ENCODE measurements around the gene GALK2.

- no peak for TF ChIP-seq CTCF (IDR thresholded peaks at IDR 0.05)
- TF ChIP-seq SIN3A (IDR thresholded peaks at IDR 0.05; ENCODE audit: borderline replicate concordance, insufficient read depth, low read depth, low read length): no peak
- no peak for TF ChIP-seq REST (IDR thresholded peaks at IDR 0.05; ENCODE audit: insufficient read depth in 1 of 2, low read depth in 2 of 2, low read length in 1 of 2)
- TF ChIP-seq POLR2AphosphoS5 (IDR thresholded peaks at IDR 0.05; ENCODE audit: low read depth, low read length): no peak
Observed at GRCh38 chr15:49135911-49136310, 34.1 kb upstream of the GALK2 start.

Measured in Panc1 (cell line).